ENCODE measurements around the gene GDF7.

Gene GDF7

DNA sequence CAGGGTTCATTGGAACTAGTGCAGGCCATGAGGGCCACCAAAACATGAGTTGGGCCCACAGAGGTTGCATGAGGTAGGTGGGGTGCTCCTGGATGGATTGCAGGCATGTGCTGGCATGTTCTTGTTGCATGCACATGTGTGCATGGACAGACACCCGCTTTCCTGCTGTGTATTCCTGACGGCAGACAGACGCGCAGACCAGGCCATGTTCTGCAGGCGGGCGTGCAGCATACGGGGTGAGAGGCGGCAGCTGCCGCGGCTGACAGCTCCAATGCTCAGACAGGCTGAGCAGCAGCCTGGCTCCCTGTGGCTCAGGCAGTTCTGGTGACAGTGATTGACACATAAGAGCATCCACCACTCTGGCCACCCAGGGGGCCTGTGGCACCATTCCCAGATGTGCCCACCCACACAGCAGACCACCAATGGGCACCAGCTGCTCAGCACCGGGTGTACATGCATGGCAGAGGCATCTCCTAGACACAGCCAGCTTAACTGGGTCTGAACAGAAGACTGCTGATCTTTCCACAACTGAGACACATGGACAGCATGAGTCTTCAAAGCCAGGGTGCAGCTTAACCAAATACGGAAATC, 37.3 kb upstream of the GDF7 start:
- no peak for DNase-seq

DNA sequence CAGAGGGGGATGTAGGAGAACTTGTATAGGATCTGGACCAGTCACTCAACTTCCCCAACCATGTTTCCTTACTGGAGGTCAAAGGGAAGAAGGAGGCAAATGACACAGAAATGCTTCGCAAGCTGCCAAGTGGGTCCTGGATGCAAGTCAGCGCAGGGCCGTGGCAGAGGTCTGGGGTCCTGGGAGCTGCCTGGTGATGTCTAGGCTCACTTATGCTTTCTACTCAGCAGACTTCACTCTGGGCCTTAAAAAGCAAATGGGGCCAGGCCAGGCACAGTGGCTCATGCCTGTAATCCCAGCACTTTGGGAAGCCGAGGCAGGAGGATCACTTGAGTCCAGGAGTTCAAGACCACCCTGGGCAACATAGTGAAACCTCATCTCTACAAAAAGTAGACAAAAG, 36.0 kb upstream of the GDF7 start:
- DNase-seq = no peak

DNA sequence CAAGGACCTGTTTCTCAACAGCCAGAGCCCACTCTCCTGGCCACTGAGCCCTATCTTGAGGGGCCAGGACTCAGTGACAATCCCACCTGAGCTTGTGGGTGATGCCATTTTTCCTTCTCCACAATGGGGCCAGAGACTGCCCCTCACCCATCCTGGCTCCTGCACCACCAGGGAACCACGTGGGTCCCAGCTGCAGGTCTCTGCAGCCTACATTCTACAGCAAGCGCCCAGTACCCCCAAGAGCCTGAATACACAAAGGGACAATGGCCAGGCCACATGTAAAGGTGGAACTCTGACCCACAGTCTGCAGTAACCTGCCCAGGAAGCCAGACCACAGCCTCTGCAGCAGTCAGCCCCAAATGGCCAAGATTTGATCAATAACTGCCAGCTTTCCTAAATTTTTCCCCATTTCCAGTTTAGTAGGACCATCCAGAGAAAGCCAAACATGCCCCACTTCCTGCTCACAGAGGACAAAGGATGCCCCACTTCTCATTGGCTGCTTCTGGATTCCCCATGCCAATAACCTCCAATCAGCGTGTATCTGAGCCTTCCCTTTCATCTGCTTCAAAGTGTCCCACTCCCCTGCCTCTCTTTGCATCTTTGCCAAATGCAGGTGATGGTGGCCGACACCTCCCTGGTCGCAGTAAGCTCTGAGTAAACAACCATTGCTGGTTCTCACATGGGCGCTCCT, 35.2 kb upstream of the GDF7 start:
- no peak for DNase-seq

DNA sequence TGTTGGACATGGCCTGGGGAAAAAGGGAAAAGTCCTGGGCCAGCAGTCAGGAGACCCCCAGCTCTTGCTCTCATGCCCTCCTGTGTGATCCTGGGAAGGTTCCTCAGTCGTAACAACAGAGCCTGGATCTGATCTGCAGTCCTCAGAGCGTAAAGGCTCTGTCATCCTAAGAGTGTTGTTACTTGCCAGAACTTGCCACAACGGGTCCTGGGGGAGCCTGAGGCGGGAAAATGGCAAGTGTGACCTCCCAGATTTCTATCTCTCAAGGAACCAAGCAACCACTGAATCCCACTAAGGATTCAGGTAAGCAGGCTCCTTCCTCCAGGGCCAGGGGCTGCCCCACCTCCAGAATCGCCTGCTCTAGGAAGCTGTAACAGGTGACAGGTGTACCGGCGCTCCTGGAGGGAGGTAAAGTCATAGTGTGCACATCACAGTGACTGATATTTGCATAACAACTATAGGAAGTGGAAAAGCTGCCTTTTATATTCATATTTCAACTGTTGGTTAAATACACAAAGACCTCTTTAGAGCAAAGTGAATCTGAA, 34.4 kb upstream of the GDF7 start:
- no peak for DNase-seq

DNA sequence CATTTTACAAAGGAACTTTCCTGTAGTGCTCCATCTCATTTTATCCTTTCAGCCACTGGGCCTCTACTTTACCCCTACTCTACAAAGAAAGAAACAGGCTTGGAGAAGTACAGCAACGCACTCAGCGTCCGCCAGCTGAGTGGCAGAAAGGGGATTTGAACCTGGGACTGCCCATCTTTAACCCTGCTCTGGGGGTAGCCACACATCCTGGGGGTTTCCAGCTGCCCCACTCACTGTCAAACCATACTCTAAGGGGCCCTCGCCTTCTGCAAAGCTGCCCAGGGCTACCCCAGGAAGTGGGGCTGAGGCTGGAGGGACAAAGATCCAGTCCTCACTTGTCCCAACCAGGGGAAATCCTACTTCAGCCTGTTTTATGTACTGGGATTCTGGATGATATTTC, 33.9 kb upstream of the GDF7 start:
- DNase-seq = no peak

DNA sequence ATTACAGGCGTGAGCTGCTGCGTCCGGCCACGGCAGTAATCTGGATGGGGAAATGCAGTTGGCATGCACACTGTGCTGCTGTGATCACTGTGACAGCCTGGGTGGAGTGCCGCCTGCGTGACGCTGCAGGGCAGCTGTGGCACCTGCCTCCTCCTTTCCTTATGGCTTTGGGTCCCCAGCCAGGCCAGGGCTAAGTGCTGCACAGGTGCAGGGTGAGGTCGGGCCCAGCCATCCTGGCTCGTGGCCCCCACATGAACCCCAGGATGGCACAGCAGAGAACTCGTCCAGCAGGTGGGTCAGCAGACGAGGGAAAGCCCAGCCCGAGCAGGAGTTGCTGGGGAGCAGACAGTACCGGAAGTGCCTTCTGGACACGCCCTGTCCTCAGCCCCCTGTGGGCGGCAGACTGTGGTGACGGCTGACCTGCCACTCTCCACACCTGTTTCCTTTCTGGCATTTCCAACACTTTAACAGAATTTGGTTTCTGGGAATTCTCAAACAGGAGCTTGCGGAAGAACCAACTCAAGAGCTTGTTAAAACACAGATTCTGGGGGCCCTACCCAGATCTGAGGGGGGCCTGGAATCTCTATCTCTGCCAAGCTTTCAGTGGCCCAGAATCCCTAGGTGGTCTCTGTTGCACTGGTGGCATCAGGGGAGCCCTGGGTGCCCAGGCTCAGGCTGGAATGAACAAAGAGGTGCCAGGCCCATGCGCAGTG, 33.0 kb upstream of the GDF7 start:
- no peak for DNase-seq

DNA sequence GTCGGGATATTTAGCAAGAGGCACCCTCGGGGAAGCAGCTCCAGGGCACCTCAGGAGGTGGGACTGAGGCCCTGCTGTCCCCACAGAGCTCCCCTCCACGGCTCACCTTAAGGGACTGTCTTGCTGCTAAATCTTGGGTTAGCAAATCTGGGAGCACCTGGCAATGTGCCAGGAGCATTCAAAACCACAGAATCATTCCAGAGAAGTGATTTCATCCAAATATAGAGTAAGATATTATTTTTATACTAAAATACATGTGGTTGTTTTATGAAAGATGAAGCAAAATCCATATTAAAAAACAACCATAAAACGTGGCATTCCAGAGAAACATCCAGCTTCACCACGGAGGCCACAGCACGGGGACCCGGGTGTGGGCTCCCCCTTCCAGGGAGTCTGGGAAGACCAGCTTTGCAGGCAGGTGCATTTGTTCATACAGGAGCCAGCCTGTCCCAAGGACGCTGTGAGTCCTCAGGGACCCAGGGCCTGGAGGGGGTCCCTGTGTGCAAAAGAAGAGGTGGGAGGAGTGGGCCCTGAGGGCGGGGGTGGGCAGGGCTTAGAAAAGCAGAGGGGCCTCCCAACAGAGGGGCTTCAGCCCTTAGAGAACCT, 32.3 kb upstream of the GDF7 start:
- no peak for DNase-seq

DNA sequence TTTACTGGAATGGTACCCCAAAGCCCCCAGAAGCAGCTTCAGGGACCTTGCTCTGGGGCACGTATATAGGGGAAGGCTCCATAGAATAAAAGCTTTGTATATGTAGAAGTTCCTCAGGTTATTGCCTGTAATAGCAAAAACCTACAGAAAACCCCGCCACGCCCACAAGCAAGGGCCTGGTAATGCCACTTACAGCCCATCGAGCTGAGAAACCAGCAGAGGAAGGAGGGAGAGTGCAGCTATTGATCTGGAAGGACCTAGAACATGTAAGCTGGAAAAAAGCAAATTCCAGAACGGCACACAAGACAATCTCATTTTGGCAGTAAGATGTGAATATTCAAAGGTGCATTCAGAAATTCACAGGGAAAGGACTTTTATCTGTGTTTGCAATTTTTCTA, 31.8 kb upstream of the GDF7 start:
- DNase-seq = no peak

DNA sequence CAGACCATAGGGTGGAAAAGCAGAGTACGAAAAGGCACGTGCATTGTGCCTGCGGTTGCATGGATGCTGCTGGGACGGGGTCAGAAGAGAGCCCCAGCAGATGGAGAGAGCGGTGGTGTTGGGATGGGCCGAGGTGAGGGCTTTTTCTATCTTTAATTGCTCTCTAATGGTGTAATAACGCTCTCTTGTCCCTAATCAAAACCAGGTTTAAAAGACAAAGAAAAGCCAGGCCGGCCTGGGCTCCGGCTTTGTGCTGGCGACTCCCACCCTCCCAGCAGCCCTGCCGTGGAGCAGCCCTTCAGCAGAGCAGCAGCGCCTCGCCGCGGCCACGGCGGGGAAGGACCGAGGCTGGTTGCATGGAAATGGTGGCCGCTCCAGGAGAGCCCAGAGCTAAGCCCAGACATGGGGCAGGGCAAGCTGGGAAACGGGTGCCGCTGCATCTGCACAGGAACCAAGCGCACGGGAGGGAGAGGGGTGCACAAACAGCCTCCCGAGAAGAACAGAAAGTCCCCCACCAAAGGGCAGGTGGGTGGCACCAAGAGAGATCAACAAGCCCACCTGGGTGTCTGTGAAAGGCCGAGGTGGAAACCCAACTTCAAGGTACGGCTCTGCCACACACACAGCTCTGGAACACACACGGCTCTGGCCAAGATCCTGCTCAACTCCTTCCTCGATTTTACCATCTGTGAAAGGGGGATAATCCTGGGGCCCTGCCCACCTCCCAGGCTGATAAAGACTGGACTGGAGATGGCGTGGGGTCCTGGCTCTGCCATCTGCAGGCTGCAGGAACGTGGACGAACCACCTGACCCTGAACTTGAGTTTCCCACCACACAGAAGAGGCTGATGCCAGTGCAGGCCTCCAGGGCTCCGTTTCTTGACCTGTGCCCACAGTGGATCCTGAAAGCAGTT, 31.0 kb upstream of the GDF7 start:
- DNase-seq = peak; percentile 21

DNA sequence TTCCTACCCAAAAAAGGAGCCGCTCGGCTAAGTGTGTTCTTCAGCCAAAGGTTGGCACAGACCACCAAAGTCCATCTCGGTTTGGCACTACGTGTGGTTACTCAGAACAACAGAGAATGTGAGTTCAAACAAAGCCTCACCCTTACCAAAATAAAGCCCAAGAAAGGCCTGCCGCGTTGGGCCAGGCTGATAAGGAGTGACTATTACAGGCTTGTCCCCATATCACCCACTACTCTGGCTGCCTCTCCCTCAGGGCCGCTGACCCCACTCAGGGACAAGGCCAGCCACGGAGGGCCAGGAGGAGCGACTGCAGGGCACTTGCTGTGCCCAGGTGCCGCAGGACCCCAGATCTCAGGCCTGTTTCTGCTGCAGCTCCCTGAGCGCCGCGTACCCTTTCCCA, 29.8 kb upstream of the GDF7 start:
- DNase-seq = no peak

DNA sequence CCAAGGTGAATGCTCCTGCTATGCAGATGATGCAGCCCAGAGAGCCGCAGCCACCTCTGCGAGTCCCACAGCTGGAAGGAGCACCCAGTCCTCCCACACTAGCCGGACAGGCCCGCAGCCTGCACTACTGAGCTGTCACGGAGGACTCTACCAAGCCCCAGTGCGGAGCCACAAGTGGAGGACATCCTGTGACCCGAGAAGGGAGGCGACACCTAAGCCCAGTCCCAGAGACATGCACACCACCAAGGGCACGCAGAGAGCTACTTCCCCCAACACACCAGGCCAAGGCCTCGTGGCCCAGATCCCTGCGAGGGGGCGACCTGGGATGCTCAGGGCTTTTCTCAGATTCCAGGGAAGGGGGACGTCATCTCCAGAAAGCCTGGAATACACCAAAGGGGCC, 28.9 kb upstream of the GDF7 start:
- DNase-seq = no peak

DNA sequence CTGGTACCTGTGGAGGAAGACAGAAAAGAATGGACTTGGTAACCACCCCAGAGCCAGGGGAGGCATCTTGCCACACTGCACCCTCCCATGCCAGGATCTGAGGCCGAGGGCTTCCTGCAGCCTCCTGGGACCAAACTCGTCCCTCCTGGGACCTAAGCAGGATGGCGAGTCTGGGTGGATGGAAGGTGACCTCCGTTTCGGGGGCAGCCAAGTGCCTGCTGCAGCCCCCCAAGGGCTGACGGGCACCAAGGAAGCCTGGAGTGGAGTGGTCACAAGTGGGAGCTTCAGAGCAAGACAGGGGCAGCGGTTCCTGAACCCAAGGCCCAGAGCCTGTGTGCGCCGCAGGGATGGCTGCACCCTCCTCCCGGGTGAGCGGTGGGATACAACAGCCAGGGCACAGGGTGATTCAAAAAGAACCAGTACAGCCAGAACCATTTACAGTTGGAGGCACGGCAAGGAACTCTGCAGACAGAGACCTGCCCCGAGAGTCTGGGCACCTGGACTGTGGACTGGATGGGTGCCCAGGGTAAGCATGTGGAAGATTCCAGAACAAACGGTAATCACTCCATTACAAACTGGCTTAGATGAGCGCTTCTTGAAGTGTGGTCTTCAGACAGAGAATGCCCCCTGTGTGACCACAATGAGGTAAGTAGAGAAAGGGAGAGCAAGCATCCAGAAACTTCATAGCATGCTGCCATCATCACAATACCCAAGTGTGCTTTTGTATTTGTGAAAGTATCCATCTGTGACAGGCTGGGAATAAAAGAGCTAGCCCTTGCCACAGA, 28.1 kb upstream of the GDF7 start:
- DNase-seq = no peak

DNA sequence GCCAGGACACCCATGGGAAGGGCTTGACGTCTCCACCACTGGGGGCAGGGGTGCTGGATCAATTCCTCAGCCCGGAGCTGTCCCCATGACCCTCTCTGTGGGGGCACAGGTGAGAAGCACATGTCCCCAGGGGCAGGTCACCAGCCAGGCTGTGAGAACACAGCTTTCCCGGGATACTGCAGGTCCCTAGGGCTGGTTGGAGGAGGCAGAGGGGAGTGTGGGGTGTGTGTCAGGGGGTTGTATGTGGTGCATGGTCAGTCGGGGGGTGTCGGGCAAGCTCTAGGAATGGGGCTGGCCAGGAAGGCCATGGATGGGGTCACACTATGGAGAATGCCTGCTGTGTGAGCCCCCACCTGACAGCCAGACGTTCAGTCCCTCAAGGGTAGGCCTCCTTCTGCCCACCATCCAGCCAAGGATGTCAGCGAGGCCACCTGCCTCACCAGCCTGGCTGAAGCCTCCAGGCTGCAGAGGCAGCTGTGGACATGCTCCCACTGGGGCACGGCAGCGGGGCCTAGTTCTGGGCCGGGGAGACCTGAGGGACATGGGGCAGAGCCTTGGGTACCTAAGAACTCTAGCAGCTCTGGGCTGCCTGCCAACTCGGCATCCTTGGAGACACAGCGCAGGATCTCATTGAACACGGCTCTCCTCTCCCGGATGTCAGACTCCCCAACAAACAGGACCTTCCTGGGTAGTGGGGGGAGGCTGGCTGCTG, 26.4 kb upstream of the GDF7 start:
- no peak for DNase-seq

DNA sequence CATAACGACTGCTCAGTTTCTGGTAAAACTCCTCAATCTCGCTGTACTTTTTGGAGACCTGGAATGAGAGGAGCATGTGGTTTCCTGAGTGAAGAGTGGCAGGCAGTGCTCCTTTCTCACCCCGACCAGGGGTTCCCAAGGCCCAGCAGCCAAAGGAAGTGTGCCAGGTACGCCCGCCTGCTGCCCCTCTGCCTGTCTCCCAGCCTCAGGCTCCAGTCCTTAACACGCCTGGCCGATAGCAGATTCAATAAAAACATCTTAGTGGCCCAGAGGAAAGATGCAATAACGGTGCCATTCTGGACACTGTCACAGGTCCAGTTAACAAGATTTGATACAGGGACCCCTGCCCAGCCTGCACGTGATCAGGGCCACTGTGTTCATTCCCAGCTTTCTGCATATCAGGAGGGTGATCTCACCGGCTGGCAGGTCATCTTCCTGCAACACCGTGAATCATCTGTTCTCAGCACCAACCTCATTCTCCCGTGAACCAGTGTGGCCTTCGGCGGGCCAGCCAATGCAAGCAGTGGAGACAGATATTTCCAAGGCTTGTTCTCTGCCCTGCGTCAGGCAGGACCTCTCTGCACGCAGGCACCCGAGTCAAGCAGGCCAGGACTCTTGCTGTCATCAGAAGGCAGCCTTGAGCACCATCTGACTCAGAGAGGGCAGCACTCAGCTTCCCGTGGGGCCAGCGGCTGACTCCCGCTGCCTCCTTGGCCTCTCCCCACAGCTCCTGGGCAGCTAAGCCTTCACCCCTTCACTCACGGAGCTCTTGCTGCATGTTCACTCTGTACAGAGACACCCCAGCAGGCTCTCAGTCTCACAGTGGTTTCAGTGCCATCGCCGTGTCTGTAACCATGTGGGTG, 25.6 kb upstream of the GDF7 start:
- DNase-seq = no peak

DNA sequence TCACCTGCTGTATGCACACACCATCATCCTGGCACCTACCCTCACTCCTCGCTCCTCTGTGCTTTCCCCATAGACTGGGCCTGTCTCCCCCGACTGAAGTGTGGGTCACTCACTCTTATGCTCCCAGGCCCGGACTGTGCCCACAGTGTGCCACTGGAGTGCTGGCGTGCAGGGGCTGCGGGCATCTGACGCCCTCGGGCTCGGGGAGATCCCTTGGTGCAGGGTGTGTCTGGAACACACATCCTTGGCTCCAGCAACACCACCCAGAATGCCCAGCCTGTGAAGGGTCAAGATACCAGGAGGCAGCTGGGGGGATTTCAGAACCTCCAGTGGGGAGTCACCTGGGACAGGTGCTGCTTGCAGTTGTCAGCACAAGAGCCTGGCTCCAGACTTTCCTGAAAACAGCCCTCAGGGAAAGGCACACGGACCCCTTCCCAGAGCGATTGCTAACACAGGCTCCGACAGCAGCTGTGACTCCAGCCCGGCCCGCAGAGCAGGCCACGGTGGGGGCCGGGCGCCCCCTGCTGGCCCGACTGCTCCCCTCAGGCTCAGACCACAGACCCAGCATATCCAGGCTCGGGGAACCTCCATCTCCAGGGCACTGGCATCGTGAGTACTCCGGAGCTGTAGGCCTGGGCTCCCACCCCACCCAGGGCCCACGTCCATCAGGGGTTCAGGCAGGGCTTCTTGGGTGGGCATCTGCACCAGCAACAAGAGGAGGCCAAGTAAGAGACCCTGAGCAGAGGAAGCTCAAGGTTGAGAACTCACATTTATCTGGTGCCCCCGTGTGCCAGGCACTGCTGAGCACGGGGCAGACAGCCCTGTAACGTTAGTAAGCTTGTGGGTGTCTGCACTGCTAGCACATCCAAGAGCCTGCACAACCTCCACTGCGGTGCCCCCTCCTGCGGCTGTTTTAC, 24.6 kb upstream of the GDF7 start:
- DNase-seq = peak; percentile 76

DNA sequence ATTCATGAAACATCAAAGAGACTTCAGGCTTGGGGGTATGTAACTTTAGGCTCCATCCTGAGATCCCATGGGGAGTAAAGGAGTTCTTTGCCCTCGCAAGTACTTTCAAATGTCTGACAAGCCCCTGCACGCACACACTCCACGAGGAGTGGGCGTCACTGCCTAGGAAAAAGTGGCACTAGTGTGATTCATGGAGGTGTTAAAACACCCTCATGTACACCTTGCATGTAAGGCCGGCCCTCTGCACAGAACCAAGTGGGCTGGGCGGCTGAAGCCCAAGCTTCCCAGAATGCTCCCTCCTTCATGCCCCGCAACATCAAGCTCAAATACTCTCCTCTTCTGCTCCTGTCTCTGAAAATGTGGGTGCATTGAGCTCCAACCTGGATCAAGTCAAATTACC, 23.9 kb upstream of the GDF7 start:
- DNase-seq = no peak

DNA sequence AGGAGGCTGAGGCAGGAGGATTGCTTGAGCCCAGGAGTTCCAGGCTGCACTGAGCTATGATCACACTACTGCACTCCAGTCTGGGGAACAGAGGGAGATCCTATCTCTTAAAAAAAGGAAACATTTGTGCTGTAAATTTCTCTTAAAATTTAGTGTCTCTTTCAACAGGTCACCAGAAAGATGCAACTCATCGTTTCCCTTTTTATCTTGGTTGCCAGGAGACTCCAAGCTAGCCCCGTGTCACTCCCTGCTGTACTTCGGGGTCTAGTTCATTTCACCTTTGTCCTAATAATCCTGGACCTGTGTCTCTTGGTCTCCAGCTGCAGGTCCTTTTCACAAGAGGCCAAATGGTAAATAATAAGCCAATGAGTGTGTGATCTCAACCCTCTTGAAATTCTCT, 23.1 kb upstream of the GDF7 start:
- no peak for DNase-seq

DNA sequence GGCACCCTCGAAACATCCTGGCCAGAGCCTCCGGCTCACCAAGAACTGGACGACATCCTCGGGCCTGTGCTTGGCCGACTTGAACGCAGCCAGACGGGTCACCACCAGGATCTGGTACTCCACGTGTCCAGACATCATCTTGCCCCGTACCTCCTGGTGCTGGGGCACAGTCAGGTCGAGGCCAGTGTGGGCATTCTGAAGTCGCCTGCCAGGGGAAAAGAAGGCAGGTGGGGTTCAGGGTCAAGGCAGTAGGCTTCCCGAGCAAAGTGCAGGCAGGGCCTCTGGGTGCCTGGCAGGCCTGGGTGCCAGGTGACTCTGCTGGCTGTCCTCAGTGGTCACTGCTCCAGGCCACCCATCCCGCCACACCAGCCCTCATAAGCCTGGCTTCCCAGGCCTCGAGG, 21.6 kb upstream of the GDF7 start:
- DNase-seq = no peak

DNA sequence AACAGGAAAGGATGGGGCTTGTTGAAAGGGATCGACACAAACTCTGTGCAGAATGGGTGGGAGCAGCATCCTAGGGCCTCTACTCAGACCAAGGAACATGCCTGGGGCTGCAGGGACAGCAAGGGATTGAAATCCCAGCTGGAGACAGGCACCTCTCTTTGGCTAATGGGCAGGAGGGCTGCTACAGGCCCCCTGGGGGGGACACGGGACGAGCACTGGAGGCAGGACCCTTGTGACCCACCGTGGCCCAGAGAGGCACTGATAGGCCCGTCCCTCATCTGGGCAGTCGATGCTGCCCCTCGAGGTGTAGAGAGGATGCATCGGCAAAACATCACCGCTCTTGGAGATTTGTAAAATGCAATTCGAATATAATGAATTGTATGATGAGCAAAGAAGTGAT, 21.2 kb upstream of the GDF7 start:
- DNase-seq = no peak
